Neural progenitor cell (in vitro differentiated cells): ENCODE results near the gene TK2.

ENCODE experiments used
- EZH2 ChIP-seq: fragments of 200-600 bp; sonication (generic); IDR thresholded peaks from 2 replicates; pipeline ENCODE4 v1.6.1; 2017; ENCODE audit warnings: antibody characterized with exemption, mild to moderate bottlenecking, moderate library complexity
- EZH2phosphoT487 ChIP-seq: fragments of 200-600 bp; sonication (generic); IDR thresholded peaks from 2 replicates; pipeline ENCODE4 v1.6.1; 2017; ENCODE audit warnings: antibody characterized with exemption
- TF ChIP-seq, protein P1 (sequence below): fragments of 200-600 bp; sonication (generic); IDR thresholded peaks from 2 replicates; pipeline ENCODE4 v1.5.1; 2017; ENCODE audit warnings: antibody characterized with exemption, mild to moderate bottlenecking

DNA sequence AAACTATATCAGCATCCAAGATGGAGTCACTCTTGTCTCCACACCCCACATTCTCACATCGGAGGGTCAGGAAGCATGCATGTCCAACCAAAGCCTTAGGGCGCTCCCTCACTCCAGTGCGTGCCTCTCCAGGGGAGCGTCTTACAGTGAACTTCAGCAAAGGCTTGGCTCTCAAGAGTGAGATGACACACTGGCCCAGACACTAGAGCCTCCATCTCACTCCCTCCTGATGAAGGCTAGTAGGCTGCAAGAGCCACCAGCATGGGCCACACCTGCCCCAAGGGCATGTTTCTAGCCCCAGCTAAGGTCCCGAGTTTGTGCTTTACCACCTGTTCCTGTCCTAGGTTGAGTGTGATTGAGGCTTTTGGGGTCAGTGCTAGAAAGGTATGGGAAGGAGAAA is 82.3 kb downstream of the TK2 start:
- TF ChIP-seq, protein P1, sequence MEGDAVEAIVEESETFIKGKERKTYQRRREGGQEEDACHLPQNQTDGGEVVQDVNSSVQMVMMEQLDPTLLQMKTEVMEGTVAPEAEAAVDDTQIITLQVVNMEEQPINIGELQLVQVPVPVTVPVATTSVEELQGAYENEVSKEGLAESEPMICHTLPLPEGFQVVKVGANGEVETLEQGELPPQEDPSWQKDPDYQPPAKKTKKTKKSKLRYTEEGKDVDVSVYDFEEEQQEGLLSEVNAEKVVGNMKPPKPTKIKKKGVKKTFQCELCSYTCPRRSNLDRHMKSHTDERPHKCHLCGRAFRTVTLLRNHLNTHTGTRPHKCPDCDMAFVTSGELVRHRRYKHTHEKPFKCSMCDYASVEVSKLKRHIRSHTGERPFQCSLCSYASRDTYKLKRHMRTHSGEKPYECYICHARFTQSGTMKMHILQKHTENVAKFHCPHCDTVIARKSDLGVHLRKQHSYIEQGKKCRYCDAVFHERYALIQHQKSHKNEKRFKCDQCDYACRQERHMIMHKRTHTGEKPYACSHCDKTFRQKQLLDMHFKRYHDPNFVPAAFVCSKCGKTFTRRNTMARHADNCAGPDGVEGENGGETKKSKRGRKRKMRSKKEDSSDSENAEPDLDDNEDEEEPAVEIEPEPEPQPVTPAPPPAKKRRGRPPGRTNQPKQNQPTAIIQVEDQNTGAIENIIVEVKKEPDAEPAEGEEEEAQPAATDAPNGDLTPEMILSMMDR: no peak
- TF ChIP-seq EZH2: no peak
- no peak for TF ChIP-seq EZH2phosphoT487
